Keratinocyte (primary cell): ENCODE data around the gene BGN. TPM values are rescaled to one million over a fixed set of nuclear protein-coding genes. Genes with fewer than 3 reads are reported as not detected.

Experiments
- DNase-seq: peaks from one replicate; pipeline ENCODE4 v3.0.0-alpha.2; 2011; ENCODE audit warnings: low read depth, missing footprints, low spot score
- FAIRE-seq: peaks from 2 replicates; lab custom pipeline; 2011; peaks lifted over from hg19 to GRCh38; lab: Jason Lieb, UNC
- H2AFZ ChIP-seq: 2 replicates; pipeline ENCODE4 v1.6.0; 2012; ENCODE audit warnings: low read length, control low read depth, inconsistent platforms; ENCODE audit not compliant: control insufficient read depth
- H3K27ac ChIP-seq: 2 replicates; pipeline ENCODE4 v1.5.1; 2011; ENCODE audit warnings: low read length; ENCODE audit not compliant: control insufficient read depth, insufficient read depth
- H3K27me3 ChIP-seq: 3 replicates; pipeline ENCODE4 v1.6.0; 2011; ENCODE audit warnings: low read length; ENCODE audit not compliant: control insufficient read depth, insufficient read depth; ENCODE audit errors: extremely low read depth
- H3K36me3 ChIP-seq, 2 experiments: 2 replicates in 1 of 2; 3 replicates in 1 of 2; pipeline ENCODE4 v1.5.1; 2011; ENCODE audit warnings: low read length in 2 of 2, mild to moderate bottlenecking in 1 of 2; ENCODE audit not compliant: control insufficient read depth in 2 of 2, insufficient read depth in 2 of 2; ENCODE audit errors: extremely low read depth in 1 of 2
- H3K4me1 ChIP-seq: 3 replicates; pipeline ENCODE4 v1.5.1; 2011; ENCODE audit warnings: low read length; ENCODE audit not compliant: control insufficient read depth, insufficient read depth; ENCODE audit errors: extremely low read depth
- H3K4me2 ChIP-seq: 3 replicates; pipeline ENCODE4 v1.6.0; 2011; ENCODE audit warnings: low read depth, low read length; ENCODE audit not compliant: control insufficient read depth, insufficient read depth; ENCODE audit errors: extremely low read depth
- H3K4me3 ChIP-seq, 3 experiments: fragments of 200-600 bp in 1 of 3; sonication (generic) in 1 of 3; 2 replicates in 2 of 3; 3 replicates in 1 of 3; pipeline ENCODE4 v1.5.1; 2011 to 2016; ENCODE audit warnings: low read length in 3 of 3, mild to moderate bottlenecking in 3 of 3, control low read depth in 2 of 3, inconsistent platforms in 1 of 3, low read depth in 1 of 3, mixed read lengths in 1 of 3, mixed run types in 1 of 3, moderate library complexity in 1 of 3; ENCODE audit not compliant: control insufficient read depth in 2 of 3, insufficient read depth in 2 of 3; ENCODE audit errors: extremely low read depth in 1 of 3
- H3K79me2 ChIP-seq: 2 replicates; pipeline ENCODE4 v1.6.0; 2012; ENCODE audit warnings: low read length; ENCODE audit not compliant: control insufficient read depth, insufficient read depth
- H3K9ac ChIP-seq: 3 replicates; pipeline ENCODE4 v1.6.0; 2011; ENCODE audit warnings: low read length; ENCODE audit not compliant: control insufficient read depth, insufficient read depth; ENCODE audit errors: extremely low read depth
- H3K9me1 ChIP-seq: 3 replicates; pipeline ENCODE4 v1.6.0; 2011; ENCODE audit warnings: low read length; ENCODE audit not compliant: control insufficient read depth, insufficient read depth; ENCODE audit errors: extremely low read depth
- H3K9me3 ChIP-seq: 2 replicates; pipeline ENCODE4 v1.5.1; 2012; ENCODE audit warnings: low read depth, low read length; ENCODE audit not compliant: control insufficient read depth
- H4K20me1 ChIP-seq: 3 replicates; pipeline ENCODE4 v1.6.0; 2011; ENCODE audit warnings: low read length; ENCODE audit not compliant: control insufficient read depth, insufficient read depth; ENCODE audit errors: extremely low read depth
- EZH2 ChIP-seq: IDR thresholded peaks from one replicate; pipeline ENCODE4 v1.6.1; 2012; ENCODE audit warnings: inconsistent platforms, mild to moderate bottlenecking, low read length, moderate library complexity
- dilution Hi-C: fragments of 300-500 bp; cut with MboI; formaldehyde crosslinking; loops from one replicate; pipeline ENCODE4 v1.7.0; 2020; ENCODE audit warnings: low sequenced_read_pairs; ENCODE audit not compliant: extremely low pct_ligation_motif_present
- polyA plus RNA-seq, 5 experiments: library from polyadenylated mRNA; depleted of rRNA in 3 of 5; stranded (reverse) in 3 of 5; stranded (forward) in 1 of 5; unstranded in 1 of 5; fragments of >200 nt; gene quantifications; 1 replicate in 1 of 5; 2 replicates in 3 of 5; 3 replicates in 1 of 5; pipeline versions ENCODE4 v1.2.1 to v1.2.3, GENCODE V29; 2011 to 2012; ENCODE audit warnings: missing spikeins in 2 of 5, low read depth in 1 of 5, low replicate concordance in 1 of 5
- TF ChIP-seq, protein P1 (sequence below), 3 experiments: IDR thresholded peaks in 1 of 3; conservative IDR thresholded peaks in 1 of 3; optimal IDR thresholded peaks in 1 of 3; 2 replicates in 2 of 3; 3 replicates in 1 of 3; pipeline versions ENCODE3 to v1.5.1; 2011; ENCODE audit warnings: low read length in 3 of 3, mild to moderate bottlenecking in 3 of 3, moderate library complexity in 2 of 3, control low read depth in 1 of 3, inconsistent platforms in 1 of 3; ENCODE audit not compliant: insufficient read depth in 2 of 3; ENCODE audit errors: extremely low read depth in 1 of 3

BGN gene
- polyA plus RNA-seq, 1 donor (not counting 4 experiments of a cell fraction or from before 2014, with no cell fraction given), result 0.07 TPM

DNA sequence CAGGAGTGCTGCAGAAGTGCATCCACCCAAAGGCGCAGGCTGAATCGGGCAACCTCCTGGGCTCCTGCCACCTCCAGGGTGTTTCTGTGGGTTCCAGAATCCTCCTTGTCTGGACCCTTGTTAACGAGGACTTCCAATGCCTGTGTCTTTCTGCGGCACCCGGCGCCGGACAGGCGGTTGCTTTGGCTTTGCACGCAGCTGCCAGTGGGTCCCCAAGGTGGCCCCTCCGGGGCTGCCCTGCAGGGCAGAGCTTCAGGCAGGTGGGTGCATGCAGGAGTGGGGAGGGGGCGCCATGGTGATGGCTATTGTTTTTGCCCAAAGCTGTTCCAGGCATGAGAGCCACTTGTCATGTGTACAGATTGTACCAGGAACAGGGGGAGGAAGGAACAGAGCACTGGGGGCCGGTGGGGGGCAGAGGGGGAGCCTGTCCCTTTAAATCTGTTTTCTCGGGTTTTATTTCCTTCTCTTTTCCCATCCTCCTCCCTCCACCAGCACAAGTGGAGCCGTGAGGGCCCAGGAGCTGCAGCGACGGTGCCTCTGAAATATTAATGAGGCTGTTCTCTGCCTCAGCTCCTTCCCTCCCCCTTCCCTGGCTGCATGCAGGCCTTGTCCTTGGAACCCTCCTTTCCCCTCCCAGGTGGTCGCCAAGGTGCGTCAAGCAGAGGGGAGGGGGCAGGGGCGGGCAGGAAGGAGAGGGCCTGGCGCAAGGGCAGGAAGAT lies 35.8 kb downstream of the BGN start:
- Histone ChIP-seq H3K27ac (no peak overlapping the region), H3K27me3 (peaks cover 5% of the 10 kb centered on the region), H2AFZ (no peak overlapping the region), H4K20me1 (no peaks in the 10 kb centered on the region), H3K36me3 (no peaks in the 10 kb centered on the region), H3K4me1 (peaks cover 5% of the 10 kb centered on the region), H3K4me2 (no peak overlapping the region), H3K9ac (no peak overlapping the region), H3K79me2 (no peaks in the 10 kb centered on the region), H3K9me3 (peaks cover 3% of the 10 kb centered on the region), H3K9me1 (no peaks in the 10 kb centered on the region), H3K4me3 (no peak overlapping the region)
- dilution Hi-C loops, result no loop called here
- TF ChIP-seq, protein P1, sequence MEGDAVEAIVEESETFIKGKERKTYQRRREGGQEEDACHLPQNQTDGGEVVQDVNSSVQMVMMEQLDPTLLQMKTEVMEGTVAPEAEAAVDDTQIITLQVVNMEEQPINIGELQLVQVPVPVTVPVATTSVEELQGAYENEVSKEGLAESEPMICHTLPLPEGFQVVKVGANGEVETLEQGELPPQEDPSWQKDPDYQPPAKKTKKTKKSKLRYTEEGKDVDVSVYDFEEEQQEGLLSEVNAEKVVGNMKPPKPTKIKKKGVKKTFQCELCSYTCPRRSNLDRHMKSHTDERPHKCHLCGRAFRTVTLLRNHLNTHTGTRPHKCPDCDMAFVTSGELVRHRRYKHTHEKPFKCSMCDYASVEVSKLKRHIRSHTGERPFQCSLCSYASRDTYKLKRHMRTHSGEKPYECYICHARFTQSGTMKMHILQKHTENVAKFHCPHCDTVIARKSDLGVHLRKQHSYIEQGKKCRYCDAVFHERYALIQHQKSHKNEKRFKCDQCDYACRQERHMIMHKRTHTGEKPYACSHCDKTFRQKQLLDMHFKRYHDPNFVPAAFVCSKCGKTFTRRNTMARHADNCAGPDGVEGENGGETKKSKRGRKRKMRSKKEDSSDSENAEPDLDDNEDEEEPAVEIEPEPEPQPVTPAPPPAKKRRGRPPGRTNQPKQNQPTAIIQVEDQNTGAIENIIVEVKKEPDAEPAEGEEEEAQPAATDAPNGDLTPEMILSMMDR (optimal IDR thresholded peaks at IDR 0.05 in 1 of 3, IDR thresholded peaks at IDR 0.05 in 1 of 3, conservative IDR thresholded peaks at IDR 0.05 in 1 of 3; ENCODE audit: extremely low read depth in 1 of 3, insufficient read depth in 2 of 3, low read length in 3 of 3), result no peak
- no peak for TF ChIP-seq EZH2
- no peak for DNase-seq
- FAIRE-seq, result no peak

DNA sequence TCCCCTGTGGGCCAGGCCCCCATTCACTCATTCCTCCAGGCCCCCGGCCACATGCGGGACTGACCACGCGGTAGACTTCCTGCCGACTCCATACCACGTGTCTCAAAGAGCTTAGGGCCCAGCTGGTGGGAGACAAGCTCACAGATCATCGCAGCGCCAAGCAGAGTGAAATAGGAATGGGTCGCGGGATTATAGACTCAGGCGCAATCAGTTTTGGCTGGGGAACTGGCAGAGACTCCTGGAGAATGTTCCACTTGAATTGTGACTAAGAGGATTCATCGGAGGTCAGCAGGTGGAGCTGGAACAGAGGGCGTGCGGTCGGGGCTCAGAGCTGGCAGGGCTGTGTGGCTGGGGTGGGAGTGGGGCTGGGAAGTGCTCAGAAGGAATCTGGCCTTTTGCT lies 38.3 kb downstream of the BGN start:
- no peak for FAIRE-seq
- DNase-seq, result no peak
- Histone ChIP-seq H3K27ac (no peak overlapping the region), H3K4me3 (no peak overlapping the region), H3K79me2 (no peaks in the 10 kb centered on the region), H3K9me1 (no peaks in the 10 kb centered on the region), H3K27me3 (peaks cover 9% of the 10 kb centered on the region), H3K4me1 (no peaks in the 10 kb centered on the region), H3K4me2 (no peak overlapping the region), H3K9me3 (peaks cover 3% of the 10 kb centered on the region), H3K9ac (no peak overlapping the region), H4K20me1 (no peaks in the 10 kb centered on the region), H2AFZ (no peak overlapping the region), H3K36me3 (no peaks in the 10 kb centered on the region)
- TF ChIP-seq, protein P1 (optimal IDR thresholded peaks at IDR 0.05 in 1 of 3, IDR thresholded peaks at IDR 0.05 in 1 of 3, conservative IDR thresholded peaks at IDR 0.05 in 1 of 3; ENCODE audit: extremely low read depth in 1 of 3, insufficient read depth in 2 of 3, low read length in 3 of 3), result no peak
- no peak for TF ChIP-seq EZH2
- dilution Hi-C loops, result no loop called here
